SIG-M5 treated with dmso at 0.1 percent for 504 hours (cell line): ENCODE measurements around the gene A1CF.
"Not testable (repeated sequence)": the region's sequence is repeated elsewhere in the genome, so short reads cannot be mapped to it uniquely, and the experiment has no call there.

Experiments
- DNase-seq: peaks from one replicate; lab custom pipeline; 2025; ENCODE audit not compliant: unreplicated experiment; lab: John Stamatoyannopoulos, UW

A1CF gene

DNA sequence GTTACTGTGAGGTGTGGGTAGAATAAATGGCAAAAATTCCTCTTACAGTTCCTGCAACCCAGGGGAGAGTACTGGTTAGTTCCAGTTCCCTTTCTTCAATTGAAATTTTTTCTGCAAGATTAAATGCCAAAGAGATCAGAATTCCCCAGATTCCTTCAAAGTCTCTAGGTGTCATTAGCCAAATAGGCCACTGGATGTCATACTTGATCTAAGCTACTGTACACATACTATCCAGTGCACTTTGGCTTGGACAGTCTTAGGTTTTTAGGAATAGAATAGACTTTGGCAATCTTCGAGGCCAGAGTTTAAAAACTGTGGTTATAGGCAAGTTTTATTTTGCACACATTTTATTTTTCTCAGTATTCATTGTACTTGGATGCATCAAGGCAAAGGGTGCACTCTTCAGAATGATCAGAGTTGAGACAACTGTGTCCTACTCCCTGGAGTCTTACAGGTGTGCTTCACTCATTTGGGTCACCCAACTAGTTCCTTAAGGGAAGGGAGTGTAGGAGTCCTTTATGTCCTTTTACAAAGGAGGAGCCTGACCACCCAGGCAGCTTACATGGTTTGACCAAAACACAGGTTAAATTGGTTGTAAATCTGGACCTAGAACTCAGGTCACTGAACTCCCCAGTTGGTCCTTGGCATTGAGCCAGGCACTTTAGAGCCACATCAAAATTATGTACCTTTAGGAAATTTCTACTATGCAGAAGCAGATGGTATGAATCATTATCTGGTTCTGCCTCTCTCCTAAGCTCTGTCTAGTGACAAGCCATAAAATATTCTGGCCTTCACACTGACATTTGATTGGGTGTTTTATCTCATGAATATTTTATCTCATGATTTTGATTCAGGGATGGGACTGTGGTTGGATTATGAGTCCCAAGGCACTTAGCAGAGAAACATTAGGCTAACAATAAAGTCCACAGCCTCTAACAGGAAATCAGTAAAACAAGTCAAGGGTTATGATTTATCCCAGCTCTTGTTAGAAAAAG is 96.2 kb downstream of the A1CF start:
- peak; percentile 17 for DNase-seq

DNA sequence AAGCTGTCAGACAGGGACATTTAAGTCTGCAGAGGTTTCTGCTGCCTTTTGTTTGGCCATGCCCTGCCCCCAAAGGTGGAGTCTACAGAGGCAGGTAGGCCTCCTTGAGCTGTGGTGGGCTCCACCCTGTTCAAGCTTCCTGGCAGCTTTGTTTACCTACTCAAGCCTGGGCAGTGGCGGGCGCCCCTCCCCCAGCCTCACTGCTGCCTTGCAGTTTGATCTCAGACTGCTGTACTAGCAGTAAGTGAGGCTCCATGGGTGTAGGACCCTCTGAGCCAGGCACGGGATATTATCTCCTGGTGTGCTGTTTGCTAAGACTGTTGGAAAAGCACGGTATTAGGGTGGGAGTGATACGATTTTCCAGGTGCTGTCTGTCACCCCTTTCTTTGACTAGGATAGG is 97.5 kb downstream of the A1CF start:
- DNase-seq: not testable (repeated sequence)

DNA sequence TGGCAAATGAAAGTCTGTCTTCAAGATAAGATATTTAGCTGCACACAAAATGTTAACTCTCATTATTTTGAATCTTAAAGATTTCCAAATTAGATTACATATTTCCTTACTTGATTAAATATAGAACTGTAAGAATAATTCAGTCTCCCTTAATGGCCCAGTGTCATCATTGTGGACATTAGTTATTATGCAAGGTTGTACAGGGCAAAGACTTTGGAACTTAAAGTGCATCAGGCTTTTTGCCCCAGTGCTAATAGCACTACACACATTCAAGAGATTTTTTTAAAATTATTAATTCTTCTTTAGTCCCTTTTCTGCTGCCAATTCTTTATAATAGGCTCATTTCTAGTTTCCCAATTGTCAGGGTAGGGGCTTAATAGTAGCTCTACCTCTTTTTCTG is 103.4 kb downstream of the A1CF start:
- DNase-seq: not testable (repeated sequence)

DNA sequence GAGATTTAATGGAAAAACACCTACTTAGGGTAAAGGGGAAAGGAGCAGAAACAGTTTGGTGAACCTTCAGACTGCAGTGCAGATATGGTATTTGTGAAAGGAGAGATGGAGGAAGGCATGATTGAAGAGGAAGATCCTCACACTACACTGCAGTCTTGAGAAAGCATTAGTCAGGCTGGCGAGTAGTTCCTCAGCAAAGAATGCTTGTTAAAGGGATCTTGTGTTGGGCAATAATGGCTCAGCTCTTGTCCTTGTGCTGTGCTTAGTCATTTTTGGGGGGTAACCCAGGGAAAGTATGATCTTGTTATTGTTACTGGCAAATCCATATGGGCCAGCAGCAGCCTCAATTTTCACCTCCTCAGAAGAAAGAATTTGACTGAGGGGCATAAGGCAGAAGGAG is 105.4 kb downstream of the A1CF start:
- DNase-seq: peak; percentile 25

DNA sequence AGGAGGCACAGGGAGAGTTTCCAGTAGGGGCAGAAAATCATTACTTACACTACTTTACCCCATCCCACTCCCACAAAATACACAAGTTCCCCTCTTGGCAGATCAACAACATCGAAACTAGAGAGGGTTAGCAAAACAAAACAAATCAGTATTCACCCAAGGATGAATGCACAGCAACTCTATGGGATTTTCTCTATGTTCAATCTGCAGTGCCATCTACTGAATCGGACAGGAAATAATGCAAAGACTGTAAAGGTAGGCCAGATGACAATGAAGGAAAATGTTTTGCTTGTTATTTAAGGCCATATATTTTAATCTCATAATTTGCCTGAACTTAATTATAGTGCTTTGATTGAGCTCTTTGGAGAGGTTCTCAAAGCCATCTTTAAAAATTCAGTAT is 110.6 kb downstream of the A1CF start:
- not testable (repeated sequence) for DNase-seq

DNA sequence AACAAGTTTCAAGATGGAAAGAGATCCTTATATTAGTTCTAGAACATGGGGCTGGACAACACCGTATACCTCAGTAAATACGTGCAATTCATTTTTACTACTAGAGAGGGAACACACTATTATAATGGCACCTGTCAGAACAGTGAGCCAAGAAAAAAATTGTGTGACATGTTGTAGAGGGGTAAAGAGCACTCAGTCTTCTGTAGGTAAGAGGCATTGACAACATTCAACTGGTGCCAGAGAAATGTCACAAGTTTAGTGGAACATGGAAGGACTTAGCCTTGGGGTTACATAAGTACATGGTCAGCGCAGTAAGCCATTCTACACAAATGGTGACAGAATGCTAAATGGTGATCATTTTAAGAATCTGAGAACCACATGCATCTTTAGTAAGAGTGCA is 113.4 kb downstream of the A1CF start:
- DNase-seq: not testable (repeated sequence)

DNA sequence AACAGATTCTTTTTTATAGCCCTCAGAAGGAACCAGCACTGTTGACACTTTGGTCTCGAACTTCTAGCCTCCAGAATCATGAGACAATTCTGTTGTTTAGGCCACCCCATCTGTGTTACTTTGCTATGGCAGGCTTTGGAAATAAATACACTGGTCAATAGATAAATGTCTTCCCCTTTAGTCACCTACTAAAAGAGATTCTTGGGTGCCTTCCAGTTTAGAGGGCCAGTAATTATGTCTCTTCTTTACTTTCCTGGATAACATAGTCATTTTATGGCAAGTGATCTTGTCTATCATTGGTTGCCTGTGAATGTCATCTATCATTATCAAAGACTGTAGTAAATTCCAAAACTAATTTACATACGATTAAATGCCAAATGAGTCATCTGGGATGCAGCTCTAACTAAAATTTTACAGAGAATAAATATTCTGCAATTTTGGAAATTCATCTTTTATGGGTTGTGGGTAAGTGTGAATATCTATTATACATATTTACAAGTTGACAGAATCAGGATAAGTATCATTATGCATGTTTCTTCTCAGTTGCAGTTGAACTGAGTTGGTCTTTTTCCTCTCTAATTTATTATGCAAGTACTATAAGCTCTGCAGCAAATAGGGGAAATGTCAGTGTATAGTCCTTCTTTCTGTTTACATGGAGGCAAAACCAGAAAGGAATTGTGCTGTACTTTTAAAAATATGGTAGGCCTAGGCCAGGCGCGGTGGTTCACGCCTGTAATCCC is 118.5 kb downstream of the A1CF start:
- DNase-seq: not testable (repeated sequence)
